HG02970 (cell line): ENCODE measurements around the gene CXCR4.
"Not testable (repeated sequence)": the region's sequence is repeated elsewhere in the genome, so short reads cannot be mapped to it uniquely, and the experiment has no call there.

Experiments used
- ATAC-seq: cut with Tn5 transposase; IDR thresholded peaks from one replicate; pipeline ENCODE4 v1.9.1; 2021; ENCODE audit warnings: mild to moderate bottlenecking, moderate library complexity, moderate number of reproducible peaks; ENCODE audit not compliant: unreplicated experiment, low FRiP score

Gene CXCR4

GRCh38 chr2:136081582-136082210 is 36.3 kb downstream of the CXCR4 start:
- no peak for ATAC-seq

- ATAC-seq, result no peak
Measured at GRCh38 chr2:136080114-136080513, 37.8 kb downstream of the CXCR4 start.

- no peak for ATAC-seq
Measured at GRCh38 chr2:136077107-136077506, 40.8 kb downstream of the CXCR4 start.

GRCh38 chr2:136075476-136075875 is 42.5 kb downstream of the CXCR4 start:
- no peak for ATAC-seq

- no peak for ATAC-seq
Measured at GRCh38 chr2:136072621-136073020, 45.3 kb downstream of the CXCR4 start.

- ATAC-seq, result not testable (repeated sequence)
Measured at GRCh38 chr2:136071887-136072286, 46.1 kb downstream of the CXCR4 start.

GRCh38 chr2:136070913-136071312 is 47.0 kb downstream of the CXCR4 start:
- ATAC-seq, result no peak

GRCh38 chr2:136069773-136070172 is 48.2 kb downstream of the CXCR4 start:
- ATAC-seq, result no peak

GRCh38 chr2:136068581-136069227 is 49.2 kb downstream of the CXCR4 start:
- ATAC-seq, result no peak

GRCh38 chr2:136067897-136068580 is 49.9 kb downstream of the CXCR4 start:
- ATAC-seq, result no peak

GRCh38 chr2:136067459-136067858 is 50.5 kb downstream of the CXCR4 start:
- ATAC-seq, result no peak

- no peak for ATAC-seq
Measured at GRCh38 chr2:136065907-136066306, 52.0 kb downstream of the CXCR4 start.

GRCh38 chr2:136065384-136065783 is 52.6 kb downstream of the CXCR4 start:
- no peak for ATAC-seq
